ENCODE results near the gene NUMB. TPM values are rescaled to one million over a fixed set of nuclear protein-coding genes. Genes with fewer than 3 reads are reported as not detected.

NUMB gene
- total and polyA plus RNA-seq, 4 donors = 21.2 to 45.8 (median 26.1) TPM

- no peak for TF ChIP-seq CTCF (IDR thresholded peaks at IDR 0.05; ENCODE audit: low read depth, low read length, missing input control)
These were observed 118.3 kb downstream of the NUMB start (continued) for GRCh38 chr14:73339846-73340595.

DNA sequence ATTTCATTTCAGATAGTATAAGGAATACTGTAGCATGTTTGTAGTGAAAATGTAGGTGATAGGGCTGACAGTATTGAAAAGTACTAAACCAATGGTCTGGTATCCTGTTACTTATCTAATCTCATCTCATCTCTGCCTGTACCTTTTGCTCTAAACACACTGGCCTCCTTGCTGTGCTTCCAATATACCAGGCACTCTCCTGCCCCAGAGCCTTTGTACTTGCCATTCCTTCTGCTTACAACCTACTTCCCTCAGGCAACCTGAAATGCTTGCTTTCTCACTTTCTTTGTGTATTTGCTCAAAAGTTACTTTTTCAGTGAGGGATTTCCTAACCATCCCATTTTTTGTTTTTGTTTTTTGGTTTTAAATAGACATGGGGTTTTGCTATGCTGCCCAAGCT lies 119.1 kb downstream of the NUMB start:
- H3K9ac ChIP-seq (ENCODE audit: low read depth in 1 of 2, low read length in 2 of 2) = no peak overlapping the region
- H3K4me1 ChIP-seq (ENCODE audit: control insufficient read depth in 4 of 4, insufficient read depth in 4 of 4, low read length in 3 of 4) = no peaks in the 10 kb centered on the region
- DNase-seq (ENCODE audit: low spot score) = no peak
- H3K4me3 ChIP-seq (ENCODE audit: low read depth in 1 of 3, low read length in 3 of 3) = no peak overlapping the region
- TF ChIP-seq HNF4G (IDR thresholded peaks at IDR 0.05) (no peak), ATF3 (IDR thresholded peaks at IDR 0.05) (no peak), RAD21 (IDR thresholded peaks at IDR 0.05) (no peak), CTCF (IDR thresholded peaks at IDR 0.05; ENCODE audit: low read depth, low read length, missing input control) (no peak), JUND (IDR thresholded peaks at IDR 0.05) (no peak), SP1 (IDR thresholded peaks at IDR 0.05) (no peak), REST (IDR thresholded peaks at IDR 0.05) (no peak)
- H3K27ac ChIP-seq (ENCODE audit: low read depth in 1 of 2, low read length in 2 of 2) = no peak overlapping the region
- no peaks in the 10 kb centered on the region for H3K9me3 ChIP-seq (ENCODE audit: control insufficient read depth in 4 of 4, low read length in 3 of 4)
- no peaks in the 10 kb centered on the region for H3K36me3 ChIP-seq (ENCODE audit: control insufficient read depth in 4 of 4, insufficient read depth in 3 of 4, low read depth in 1 of 4, low read length in 3 of 4)
- no peaks in the 10 kb centered on the region for H3K27me3 ChIP-seq (ENCODE audit: control insufficient read depth in 4 of 4, insufficient read depth in 4 of 4, low read length in 3 of 4)

DNA sequence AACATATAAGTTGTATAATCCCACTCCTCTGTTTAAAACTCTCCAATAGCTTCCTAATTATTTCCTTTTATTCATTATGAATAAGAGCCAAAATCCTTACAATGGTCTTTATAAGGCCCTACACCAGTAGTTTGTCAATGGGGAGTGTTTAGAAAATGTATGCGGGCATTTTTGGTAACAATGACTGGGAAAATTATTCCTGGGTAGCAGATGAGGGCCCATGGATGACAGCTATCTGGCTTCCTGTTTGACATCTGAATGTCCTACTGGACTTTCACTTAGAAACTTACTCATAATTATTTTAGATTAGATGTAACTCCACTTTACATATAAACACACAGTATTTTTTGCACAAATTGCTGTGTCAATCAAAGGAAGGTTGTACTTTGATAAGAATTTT lies 119.8 kb downstream of the NUMB start:
- Histone ChIP-seq H3K27ac (ENCODE audit: low read depth in 1 of 2, low read length in 2 of 2) (no peak overlapping the region), H3K4me1 (ENCODE audit: control insufficient read depth in 4 of 4, insufficient read depth in 4 of 4, low read length in 3 of 4) (no peaks in the 10 kb centered on the region), H3K4me3 (ENCODE audit: low read depth in 1 of 3, low read length in 3 of 3) (no peak overlapping the region), H3K9ac (ENCODE audit: low read depth in 1 of 2, low read length in 2 of 2) (no peak overlapping the region), H3K27me3 (ENCODE audit: control insufficient read depth in 4 of 4, insufficient read depth in 4 of 4, low read length in 3 of 4) (no peaks in the 10 kb centered on the region), H3K36me3 (ENCODE audit: control insufficient read depth in 4 of 4, insufficient read depth in 3 of 4, low read depth in 1 of 4, low read length in 3 of 4) (no peaks in the 10 kb centered on the region), H3K9me3 (ENCODE audit: control insufficient read depth in 4 of 4, low read length in 3 of 4) (no peaks in the 10 kb centered on the region)
- DNase-seq (ENCODE audit: low spot score) = no peak
- 79% methylated on average over 1 of the region's 1 CpG for WGBS
- TF ChIP-seq YY1 (IDR thresholded peaks at IDR 0.05) (no peak), RAD21 (IDR thresholded peaks at IDR 0.05) (no peak), HNF4G (IDR thresholded peaks at IDR 0.05) (no peak), RXRA (IDR thresholded peaks at IDR 0.05) (no peak), JUND (IDR thresholded peaks at IDR 0.05) (no peak), SP1 (IDR thresholded peaks at IDR 0.05) (no peak), TAF1 (conservative IDR thresholded peaks at IDR 0.05) (no peak), EGR1 (IDR thresholded peaks at IDR 0.05; ENCODE audit: low read depth in 2 of 2) (no peak), ATF3 (IDR thresholded peaks at IDR 0.05) (no peak), NR2F2 (IDR thresholded peaks at IDR 0.05) (no peak), FOXA1 (IDR thresholded peaks at IDR 0.05) (no peak), FOXA2 (IDR thresholded peaks at IDR 0.05) (no peak), GABPA (IDR thresholded peaks at IDR 0.05 in 1 of 2, conservative IDR thresholded peaks at IDR 0.05 in 1 of 2) (no peak)
- TF ChIP-seq, protein P1, sequence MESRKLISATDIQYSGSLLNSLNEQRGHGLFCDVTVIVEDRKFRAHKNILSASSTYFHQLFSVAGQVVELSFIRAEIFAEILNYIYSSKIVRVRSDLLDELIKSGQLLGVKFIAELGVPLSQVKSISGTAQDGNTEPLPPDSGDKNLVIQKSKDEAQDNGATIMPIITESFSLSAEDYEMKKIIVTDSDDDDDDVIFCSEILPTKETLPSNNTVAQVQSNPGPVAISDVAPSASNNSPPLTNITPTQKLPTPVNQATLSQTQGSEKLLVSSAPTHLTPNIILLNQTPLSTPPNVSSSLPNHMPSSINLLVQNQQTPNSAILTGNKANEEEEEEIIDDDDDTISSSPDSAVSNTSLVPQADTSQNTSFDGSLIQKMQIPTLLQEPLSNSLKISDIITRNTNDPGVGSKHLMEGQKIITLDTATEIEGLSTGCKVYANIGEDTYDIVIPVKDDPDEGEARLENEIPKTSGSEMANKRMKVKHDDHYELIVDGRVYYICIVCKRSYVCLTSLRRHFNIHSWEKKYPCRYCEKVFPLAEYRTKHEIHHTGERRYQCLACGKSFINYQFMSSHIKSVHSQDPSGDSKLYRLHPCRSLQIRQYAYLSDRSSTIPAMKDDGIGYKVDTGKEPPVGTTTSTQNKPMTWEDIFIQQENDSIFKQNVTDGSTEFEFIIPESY (IDR thresholded peaks at IDR 0.05) = no peak
